GM13977 (cell line): ENCODE measurements around the gene ADM5.

Experiments
- DNase-seq: peaks from one replicate; pipeline ENCODE4 v3.0.0; 2012; ENCODE audit warnings: low spot score
- in situ Hi-C: fragments of 300-500 bp; cut with MboI; formaldehyde crosslinking; loops from one replicate; pipeline ENCODE4 v1.12.0; 2022; ENCODE audit warnings: low sequenced_read_pairs, low pct_unique_long_range_greater_than_20kb, mixed read lengths, inconsistent platforms; ENCODE audit not compliant: unreplicated experiment
- TF ChIP-seq, protein P1 (sequence below): IDR thresholded peaks from 2 replicates; pipeline ENCODE4 v1.5.1; 2012; ENCODE audit warnings: mild to moderate bottlenecking, control low read depth; ENCODE audit not compliant: insufficient read depth; ENCODE audit errors: extremely low read depth, missing control alignments

ADM5 gene

GRCh38 chr19:49685845-49686332 lies 3.5 kb upstream of the ADM5 start:
- TF ChIP-seq, protein P1, sequence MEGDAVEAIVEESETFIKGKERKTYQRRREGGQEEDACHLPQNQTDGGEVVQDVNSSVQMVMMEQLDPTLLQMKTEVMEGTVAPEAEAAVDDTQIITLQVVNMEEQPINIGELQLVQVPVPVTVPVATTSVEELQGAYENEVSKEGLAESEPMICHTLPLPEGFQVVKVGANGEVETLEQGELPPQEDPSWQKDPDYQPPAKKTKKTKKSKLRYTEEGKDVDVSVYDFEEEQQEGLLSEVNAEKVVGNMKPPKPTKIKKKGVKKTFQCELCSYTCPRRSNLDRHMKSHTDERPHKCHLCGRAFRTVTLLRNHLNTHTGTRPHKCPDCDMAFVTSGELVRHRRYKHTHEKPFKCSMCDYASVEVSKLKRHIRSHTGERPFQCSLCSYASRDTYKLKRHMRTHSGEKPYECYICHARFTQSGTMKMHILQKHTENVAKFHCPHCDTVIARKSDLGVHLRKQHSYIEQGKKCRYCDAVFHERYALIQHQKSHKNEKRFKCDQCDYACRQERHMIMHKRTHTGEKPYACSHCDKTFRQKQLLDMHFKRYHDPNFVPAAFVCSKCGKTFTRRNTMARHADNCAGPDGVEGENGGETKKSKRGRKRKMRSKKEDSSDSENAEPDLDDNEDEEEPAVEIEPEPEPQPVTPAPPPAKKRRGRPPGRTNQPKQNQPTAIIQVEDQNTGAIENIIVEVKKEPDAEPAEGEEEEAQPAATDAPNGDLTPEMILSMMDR = no peak
- DNase-seq = no peak
- in situ Hi-C loops = no loop called here

DNA sequence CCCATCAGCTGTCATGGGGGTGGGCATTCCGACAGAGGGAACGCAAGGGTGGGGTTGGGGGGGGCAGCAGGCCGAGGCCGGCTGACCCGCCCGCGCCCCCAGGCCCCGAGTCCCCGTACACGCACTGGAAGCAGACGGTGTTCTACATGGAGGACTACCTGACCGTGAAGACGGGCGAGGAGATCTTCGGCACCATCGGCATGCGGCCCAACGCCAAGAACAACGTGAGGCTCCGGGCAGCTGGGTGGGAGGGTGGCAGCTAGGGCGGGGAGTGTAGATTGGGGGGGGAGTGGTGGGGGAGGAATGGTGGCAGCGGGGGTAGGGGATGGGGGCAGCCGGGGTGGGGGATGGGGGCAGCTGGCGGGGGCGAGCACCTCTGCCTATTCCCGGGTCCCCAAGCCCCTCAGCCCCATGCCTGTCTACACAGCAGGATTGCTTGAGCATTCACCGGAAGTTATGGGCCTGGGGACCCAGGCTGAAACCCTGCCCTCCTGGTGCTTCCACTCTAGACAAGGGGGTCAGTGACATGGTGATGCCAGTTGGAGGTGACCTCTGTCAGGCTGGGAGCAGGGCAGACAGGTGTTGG lies 2.8 kb upstream of the ADM5 start:
- in situ Hi-C loops = no loop called here
- TF ChIP-seq, protein P1 = no peak
- DNase-seq = no peak

GRCh38 chr19:49687150-49687549 lies 2.2 kb upstream of the ADM5 start:
- TF ChIP-seq, protein P1 = no peak
- DNase-seq = no peak
- in situ Hi-C loops = no loop called here

GRCh38 chr19:49687566-49688316 lies 1.7 kb upstream of the ADM5 start:
- no peak for DNase-seq
- in situ Hi-C loops = no loop called here
- TF ChIP-seq, protein P1 = no peak

GRCh38 chr19:49688531-49689132 lies 762 bp upstream of the ADM5 start:
- TF ChIP-seq, protein P1 = no peak
- in situ Hi-C loops = no loop called here
- no peak for DNase-seq

- TF ChIP-seq, protein P1 = no peak
- DNase-seq = no peak
- in situ Hi-C loops = no loop called here
Measured at GRCh38 chr19:49690079-49690655, 773 bp downstream of the ADM5 start.
